EH (cell line): ENCODE data around the gene DDO.

Source experiments
- DNase-seq: peaks from one replicate; pipeline ENCODE4 v3.0.0-alpha.2; 2015; ENCODE audit warnings: low read depth

Gene DDO

GRCh38 chr6:110419028-110419739 is 3.8 kb upstream of the DDO start:
- no peak for DNase-seq

GRCh38 chr6:110418594-110418993 is 3.2 kb upstream of the DDO start:
- no peak for DNase-seq

GRCh38 chr6:110414669-110415068 is 706 bp downstream of the DDO start:
- no peak for DNase-seq

- no peak for DNase-seq
Measured at GRCh38 chr6:110412360-110412759, 3.0 kb downstream of the DDO start.

- no peak for DNase-seq
Measured at GRCh38 chr6:110410511-110410910, 4.9 kb downstream of the DDO start.

GRCh38 chr6:110409794-110410193 is 5.6 kb downstream of the DDO start:
- DNase-seq, result no peak

- no peak for DNase-seq
Measured at GRCh38 chr6:110408901-110409300, 6.5 kb downstream of the DDO start.

- peak; percentile 12 for DNase-seq
Measured at GRCh38 chr6:110404607-110405006, 10.8 kb downstream of the DDO start.

- DNase-seq, result no peak
Measured at GRCh38 chr6:110401585-110402176, 13.7 kb downstream of the DDO start.

GRCh38 chr6:110400208-110400607 is 15.2 kb downstream of the DDO start:
- DNase-seq, result no peak

- no peak for DNase-seq
Measured at GRCh38 chr6:110399219-110400071, 15.9 kb downstream of the DDO start.

- DNase-seq, result peak; percentile 52
Measured at GRCh38 chr6:110398778-110399177, 16.6 kb downstream of the DDO start.

- DNase-seq, result no peak
Measured at GRCh38 chr6:110395221-110395620, 20.2 kb downstream of the DDO start.

- no peak for DNase-seq
Measured at GRCh38 chr6:110394409-110394808, 21.0 kb downstream of the DDO start.

GRCh38 chr6:110392727-110393126 is 22.6 kb downstream of the DDO start:
- no peak for DNase-seq

GRCh38 chr6:110390404-110390803 is 25.0 kb downstream of the DDO start:
- DNase-seq, result no peak

- no peak for DNase-seq
Measured at GRCh38 chr6:110389689-110390382, 25.5 kb downstream of the DDO start.

GRCh38 chr6:110387986-110388385 is 27.4 kb downstream of the DDO start:
- no peak for DNase-seq

- DNase-seq, result no peak
Measured at GRCh38 chr6:110385458-110385863, 29.9 kb downstream of the DDO start.

- no peak for DNase-seq
Measured at GRCh38 chr6:110378552-110378951, 36.8 kb downstream of the DDO start.

- no peak for DNase-seq
Measured at GRCh38 chr6:110369066-110369465, 46.3 kb downstream of the DDO start.

GRCh38 chr6:110368284-110368683 is 47.1 kb downstream of the DDO start:
- no peak for DNase-seq
